Panc1 (cell line): Measurements from ENCODE around the gene CORIN. TPM values are rescaled to one million over a fixed set of nuclear protein-coding genes. Genes with fewer than 3 reads are reported as not detected.

Source experiments
- ATAC-seq: fragments of 200-7000 bp; cut with Tn5 transposase; 2 replicates; pipeline ENCODE4 v1.9.1; 2020; ENCODE audit warnings: mild to moderate bottlenecking, moderate library complexity
- BruUV-seq: library from RNA; stranded (reverse); fragments of 400-500 nt; replicated peaks from 2 replicates; lab custom pipeline; 2021; lab: Mats Ljungman, UMichigan
- CTCF ChIA-PET: fragments of 300-600 bp; sonication (Branson Sonifier 250); formaldehyde crosslinking; loops from one replicate; lab custom pipeline; 2022; ENCODE audit warnings: antibody characterized with exemption; lab: Charles Lee
- POLR2A ChIA-PET: fragments of 300-600 bp; sonication (Branson Sonifier 250); formaldehyde crosslinking; loops from one replicate; lab custom pipeline; 2022; ENCODE audit warnings: antibody characterized with exemption; lab: Charles Lee
- DNase-seq: peaks from one replicate; pipeline ENCODE4 v3.0.0-alpha.2; 2010; ENCODE audit warnings: low read depth, low spot score
- H3K27ac ChIP-seq: 2 replicates; pipeline ENCODE4 v1.5.1; 2011; ENCODE audit warnings: mild to moderate bottlenecking, low read length, inconsistent platforms
- H3K27me3 ChIP-seq: fragments of 200-500 bp; sonication (Bioruptor generic); 2 replicates; pipeline ENCODE4 v1.6.0; 2014; ENCODE audit warnings: low read length, inconsistent platforms; ENCODE audit not compliant: control insufficient read depth, insufficient read depth
- H3K36me3 ChIP-seq: fragments of 200-500 bp; sonication (Bioruptor generic); 2 replicates; pipeline ENCODE4 v1.5.1; 2014; ENCODE audit warnings: inconsistent platforms, mild to moderate bottlenecking, low read length, moderate library complexity; ENCODE audit not compliant: control insufficient read depth, insufficient read depth
- H3K4me1 ChIP-seq: 2 replicates; pipeline ENCODE4 v1.5.1; 2011; ENCODE audit warnings: inconsistent platforms, mild to moderate bottlenecking, low read length, moderate library complexity; ENCODE audit not compliant: control insufficient read depth, insufficient read depth
- H3K4me3 ChIP-seq, 2 experiments: 2 replicates each; pipeline ENCODE4 v1.5.1; 2011 to 2012; ENCODE audit warnings: low read depth in 2 of 2, low read length in 2 of 2, mild to moderate bottlenecking in 2 of 2, inconsistent platforms in 1 of 2, moderate library complexity in 1 of 2
- H3K9me3 ChIP-seq: fragments of 200-500 bp; sonication (Bioruptor generic); 2 replicates; pipeline ENCODE4 v1.5.1; 2014; ENCODE audit warnings: low read depth, mild to moderate bottlenecking, inconsistent platforms, low read length, moderate library complexity; ENCODE audit not compliant: control insufficient read depth, insufficient read depth
- CTCF ChIP-seq: fragments of 450-650 bp; IDR thresholded peaks from 2 replicates; pipeline ENCODE4 v1.5.1; 2017; ENCODE audit warnings: mild to moderate bottlenecking
- POLR2AphosphoS5 ChIP-seq: IDR thresholded peaks from 2 replicates; pipeline ENCODE4 v1.6.1; 2012; ENCODE audit warnings: mild to moderate bottlenecking, low read depth, low read length, moderate library complexity
- REST ChIP-seq, 2 experiments: IDR thresholded peaks; 2 replicates each; pipeline ENCODE4 v1.6.1; 2011 to 2012; ENCODE audit warnings: low read depth in 2 of 2, control low read depth in 1 of 2, low read length in 1 of 2, mild to moderate bottlenecking in 1 of 2, moderate library complexity in 1 of 2; ENCODE audit not compliant: insufficient read depth in 1 of 2
- SIN3A ChIP-seq: IDR thresholded peaks from 2 replicates; pipeline ENCODE4 v1.6.1; 2012; ENCODE audit warnings: low read depth, mild to moderate bottlenecking, low read length, moderate library complexity, borderline replicate concordance; ENCODE audit not compliant: insufficient read depth
- TCF7L2 ChIP-seq: IDR thresholded peaks from 2 replicates; pipeline ENCODE4 v1.6.1; 2011; ENCODE audit warnings: mild to moderate bottlenecking, low read depth, low read length, inconsistent platforms
- in situ Hi-C: cut with HindIII; loops from 2 replicates; pipeline ENCODE4 v1.10.0; 2016; ENCODE audit warnings: low sequenced_read_pairs, low pct_unique_long_range_greater_than_20kb
- intact Hi-C: fragments of 100-400 bp; cut with micrococcal nuclease; formaldehyde crosslinking; loops from one replicate; pipeline ENCODE4 v1.10.0; 2022; ENCODE audit not compliant: unreplicated experiment
- total RNA-seq: library from RNA; stranded (reverse); gene quantifications from one replicate; pipeline ENCODE4 v1.2.1, GENCODE V29; 2021; ENCODE audit not compliant: unreplicated experiment

Gene CORIN
- total RNA-seq, 1 experiment from 2014 or later: not detected

GRCh38 chr4:47579235-47579634, 258.6 kb downstream of the CORIN start:
- in situ Hi-C loops: no loop called here
- no peak for DNase-seq
- Histone ChIP-seq H3K27ac (no peak overlapping the region), H3K4me3 (no peak overlapping the region), H3K27me3 (no peaks in the 10 kb centered on the region), H3K9me3 (no peaks in the 10 kb centered on the region), H3K4me1 (no peaks in the 10 kb centered on the region), H3K36me3 (no peaks in the 10 kb centered on the region)
- ChIA-PET CTCF (no interaction called here), POLR2A (no interaction called here)
- TF ChIP-seq REST (IDR thresholded peaks at IDR 0.05; ENCODE audit: insufficient read depth in 1 of 2, low read depth in 2 of 2, low read length in 1 of 2) (no peak), SIN3A (no peak), POLR2AphosphoS5 (no peak), TCF7L2 (no peak), CTCF (no peak)
- intact Hi-C loops: no loop called here
- ATAC-seq: no peak
- no TSS peak for BruUV-seq

DNA sequence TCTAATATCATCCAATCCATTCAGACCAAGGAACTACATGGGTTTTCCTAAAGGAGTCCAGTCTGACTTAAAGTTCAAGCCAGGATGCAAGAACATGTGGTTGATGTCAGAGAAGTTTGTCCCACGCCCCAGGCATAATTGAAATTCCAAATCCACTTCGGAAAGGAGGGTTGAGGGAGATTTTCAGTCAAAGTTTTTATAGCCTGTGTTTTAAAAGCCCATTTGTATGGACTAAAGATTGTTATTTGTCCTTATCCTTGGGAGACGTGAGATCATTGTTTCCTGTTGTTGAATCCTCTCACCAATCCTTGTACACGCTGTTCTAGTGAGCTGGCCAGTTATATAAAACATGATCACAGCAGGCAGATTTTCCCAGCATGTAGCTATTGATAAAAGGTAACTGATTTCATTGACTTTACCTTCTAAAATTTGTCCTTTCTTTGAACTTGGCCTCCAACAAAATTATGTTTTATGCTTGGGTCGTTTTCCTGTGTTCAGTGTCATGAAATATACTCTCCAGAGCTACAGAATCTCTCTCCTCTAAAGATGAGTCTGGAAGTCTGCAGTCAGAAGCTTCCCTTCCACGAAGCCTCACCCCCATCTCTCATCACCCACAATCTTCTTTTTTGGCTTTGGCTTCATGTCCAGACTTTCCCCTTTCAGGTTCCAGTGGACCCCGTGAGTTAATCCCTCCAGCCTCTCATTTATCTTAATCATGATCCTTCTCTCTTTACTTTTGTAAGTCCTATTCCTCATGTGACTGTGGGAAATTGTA, 259.9 kb downstream of the CORIN start:
- TF ChIP-seq POLR2AphosphoS5: no peak
- no peak for TF ChIP-seq TCF7L2
- TF ChIP-seq SIN3A: no peak
- no peak for TF ChIP-seq REST (IDR thresholded peaks at IDR 0.05; ENCODE audit: insufficient read depth in 1 of 2, low read depth in 2 of 2, low read length in 1 of 2)
- no peak for TF ChIP-seq CTCF
- ChIA-PET CTCF (no interaction called here), POLR2A (no interaction called here)
- DNase-seq (no peak), ATAC-seq (no peak)
- intact Hi-C loops: no loop called here
- Histone ChIP-seq H3K4me1 (no peaks in the 10 kb centered on the region), H3K36me3 (no peaks in the 10 kb centered on the region), H3K9me3 (no peaks in the 10 kb centered on the region), H3K27me3 (no peaks in the 10 kb centered on the region), H3K4me3 (no peak overlapping the region), H3K27ac (no peak overlapping the region)
- no TSS peak for BruUV-seq
- in situ Hi-C loops: no loop called here
